Brain microvascular endothelial cell (primary cell): ENCODE results near the gene C11orf97.

Experiments
- DNase-seq: peaks from one replicate; pipeline ENCODE4 v3.0.0-alpha.2; 2020
- H3K27ac ChIP-seq: fragments of 250-450 bp; sonication (Bioruptor Pico); 2 replicates; pipeline ENCODE4 v1.5.1; 2020; ENCODE audit warnings: mild to moderate bottlenecking, moderate library complexity
- H3K27me3 ChIP-seq: fragments of 250-450 bp; sonication (Bioruptor Pico); replicated peaks from 2 replicates; pipeline ENCODE4 v1.5.1; 2020; ENCODE audit warnings: mild to moderate bottlenecking
- H3K36me3 ChIP-seq: fragments of 250-450 bp; sonication (Bioruptor Pico); replicated peaks from 2 replicates; pipeline ENCODE4 v1.5.1; 2020; ENCODE audit warnings: mild to moderate bottlenecking
- H3K4me3 ChIP-seq: 2 replicates; pipeline ENCODE4 v1.5.1; 2011; ENCODE audit warnings: low read depth, mild to moderate bottlenecking, control low read depth, low read length, moderate library complexity
- in situ Hi-C: cut with HindIII; loops from 2 replicates; pipeline ENCODE4 v1.10.0; 2017; ENCODE audit warnings: low sequenced_read_pairs, low pct_ligation_motif_present
- TF ChIP-seq, protein P1 (sequence below): IDR thresholded peaks from 2 replicates; pipeline ENCODE4 v1.5.1; 2011; ENCODE audit warnings: low read depth, mild to moderate bottlenecking, moderate library complexity, low read length, control low read depth, inconsistent platforms; ENCODE audit errors: missing control alignments

Gene C11orf97, protein sequence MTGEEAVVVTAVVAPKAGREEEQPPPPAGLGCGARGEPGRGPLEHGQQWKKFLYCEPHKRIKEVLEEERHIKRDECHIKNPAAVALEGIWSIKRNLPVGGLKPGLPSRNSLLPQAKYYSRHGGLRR

DNA sequence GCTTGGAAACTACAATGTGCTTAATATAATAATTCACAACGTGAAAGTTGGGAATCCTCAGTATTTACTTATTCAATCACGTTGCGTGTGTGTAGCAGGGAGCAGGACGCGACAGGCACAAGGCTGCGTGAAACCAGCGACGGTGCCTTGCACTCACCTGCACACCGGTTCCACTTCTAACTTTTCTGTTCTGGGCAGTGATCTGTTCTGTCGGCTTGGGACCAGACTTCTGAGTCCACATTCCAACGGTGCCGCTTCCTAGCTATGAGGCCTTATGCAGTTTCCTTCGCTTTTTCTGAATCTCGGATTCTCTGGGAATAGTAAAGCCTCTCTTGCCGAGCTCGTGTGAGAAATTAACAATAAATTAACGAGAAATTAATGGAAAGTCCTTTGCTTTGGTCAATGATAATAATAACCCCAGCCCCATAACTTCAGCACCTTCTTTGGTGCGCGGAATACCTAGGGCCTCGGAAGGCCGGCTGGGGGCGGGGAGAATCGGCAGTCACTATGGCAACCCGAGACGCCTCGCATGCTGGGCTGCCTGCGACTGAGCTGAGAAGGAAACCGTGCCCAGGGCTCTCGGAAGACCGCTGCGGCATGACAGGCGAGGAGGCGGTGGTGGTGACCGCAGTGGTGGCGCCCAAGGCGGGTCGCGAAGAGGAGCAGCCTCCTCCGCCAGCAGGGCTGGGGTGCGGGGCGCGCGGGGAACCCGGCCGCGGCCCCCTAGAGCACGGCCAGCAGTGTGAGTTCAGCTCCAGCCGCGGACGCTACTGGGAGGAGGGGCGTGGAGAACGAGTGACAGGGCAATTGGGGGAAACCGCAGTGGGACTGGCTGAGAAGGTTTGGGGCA, at the start of gene C11orf97:
TSS of gene C11orf97 (plus strand) at position 530 of the 850 bp plus-strand sequence. CDS start at position 598, 68 bp downstream.
- TF ChIP-seq, protein P1, sequence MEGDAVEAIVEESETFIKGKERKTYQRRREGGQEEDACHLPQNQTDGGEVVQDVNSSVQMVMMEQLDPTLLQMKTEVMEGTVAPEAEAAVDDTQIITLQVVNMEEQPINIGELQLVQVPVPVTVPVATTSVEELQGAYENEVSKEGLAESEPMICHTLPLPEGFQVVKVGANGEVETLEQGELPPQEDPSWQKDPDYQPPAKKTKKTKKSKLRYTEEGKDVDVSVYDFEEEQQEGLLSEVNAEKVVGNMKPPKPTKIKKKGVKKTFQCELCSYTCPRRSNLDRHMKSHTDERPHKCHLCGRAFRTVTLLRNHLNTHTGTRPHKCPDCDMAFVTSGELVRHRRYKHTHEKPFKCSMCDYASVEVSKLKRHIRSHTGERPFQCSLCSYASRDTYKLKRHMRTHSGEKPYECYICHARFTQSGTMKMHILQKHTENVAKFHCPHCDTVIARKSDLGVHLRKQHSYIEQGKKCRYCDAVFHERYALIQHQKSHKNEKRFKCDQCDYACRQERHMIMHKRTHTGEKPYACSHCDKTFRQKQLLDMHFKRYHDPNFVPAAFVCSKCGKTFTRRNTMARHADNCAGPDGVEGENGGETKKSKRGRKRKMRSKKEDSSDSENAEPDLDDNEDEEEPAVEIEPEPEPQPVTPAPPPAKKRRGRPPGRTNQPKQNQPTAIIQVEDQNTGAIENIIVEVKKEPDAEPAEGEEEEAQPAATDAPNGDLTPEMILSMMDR = no peak
- Histone ChIP-seq H3K4me3 (peak within 1 kb of the TSS; percentile 60), H3K27me3 (no peaks in the 10 kb centered on the region), H3K27ac (no peak within 1 kb of the TSS), H3K36me3 (no peaks in the 10 kb centered on the region)
- peak; percentile 45 for DNase-seq
- in situ Hi-C loops = no loop called here

DNA sequence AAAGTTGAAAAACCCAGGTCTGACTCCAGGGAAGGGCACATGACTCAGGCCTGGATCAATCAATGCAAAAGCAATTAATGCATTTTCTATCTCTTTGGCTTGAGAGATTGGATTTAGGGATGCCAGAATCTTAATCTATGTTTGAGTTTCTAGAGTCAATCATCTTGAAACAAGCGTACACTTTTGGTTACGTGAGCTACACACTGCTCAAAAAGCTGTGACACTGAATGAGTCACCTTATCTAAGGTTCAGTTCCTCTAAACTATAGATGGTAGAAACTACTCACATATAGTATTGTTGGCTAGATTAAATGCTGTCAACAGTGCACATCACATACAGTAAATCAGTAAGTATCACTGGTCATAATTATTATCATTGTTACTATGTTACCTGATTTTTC, 42.8 kb upstream of the C11orf97 start:
- no peaks in the 10 kb centered on the region for H3K36me3 ChIP-seq
- no peaks in the 10 kb centered on the region for H3K27me3 ChIP-seq
- no peak for DNase-seq
- TF ChIP-seq, protein P1 = no peak
- in situ Hi-C loops = no loop called here
- H3K27ac ChIP-seq = no peak overlapping the region
- H3K4me3 ChIP-seq = no peak overlapping the region

DNA sequence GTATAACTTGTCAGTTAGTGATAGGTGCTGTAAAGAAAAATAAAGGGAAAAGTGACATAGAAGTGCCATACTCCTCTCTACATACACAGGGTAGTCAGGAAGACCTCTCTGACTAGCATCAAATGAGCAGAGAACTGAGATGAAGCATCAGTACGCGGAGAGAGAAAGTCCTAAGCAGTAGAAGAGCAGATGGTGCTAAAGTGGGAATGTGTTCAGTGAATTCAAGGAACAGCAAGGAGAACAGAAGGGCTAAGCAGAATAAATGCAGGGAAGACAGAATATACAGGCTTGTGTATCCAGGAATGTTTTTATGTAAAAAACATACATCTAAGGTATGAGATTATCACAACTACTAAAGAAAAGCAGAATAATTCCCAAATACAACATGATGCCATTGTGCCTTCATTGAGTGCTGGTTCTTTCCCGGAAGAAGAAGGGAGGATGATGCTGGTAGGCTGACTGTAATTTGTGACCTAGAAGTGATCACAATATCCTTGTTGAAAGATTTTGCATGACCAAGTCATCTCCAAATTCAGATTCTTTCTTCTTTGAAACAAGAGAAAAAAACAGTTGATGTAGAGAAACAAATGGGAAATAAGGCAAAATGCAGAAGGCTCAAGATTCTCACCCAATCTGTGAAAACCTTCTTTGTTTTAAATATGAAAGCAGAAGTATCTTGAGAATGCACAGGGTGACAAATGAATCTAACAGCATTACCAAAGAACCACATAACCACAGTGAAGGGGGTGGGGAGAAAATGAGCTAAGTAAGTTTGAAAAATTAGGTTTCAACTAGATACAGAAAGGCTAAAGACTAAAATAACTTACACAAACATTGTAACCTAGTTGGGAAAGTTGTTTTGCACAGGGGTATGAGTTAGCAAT, 39.1 kb upstream of the C11orf97 start:
- in situ Hi-C loops = no loop called here
- Histone ChIP-seq H3K36me3 (no peaks in the 10 kb centered on the region), H3K4me3 (no peak overlapping the region), H3K27me3 (no peaks in the 10 kb centered on the region), H3K27ac (no peak overlapping the region)
- peak; percentile 11 for DNase-seq
- TF ChIP-seq, protein P1 = no peak

DNA sequence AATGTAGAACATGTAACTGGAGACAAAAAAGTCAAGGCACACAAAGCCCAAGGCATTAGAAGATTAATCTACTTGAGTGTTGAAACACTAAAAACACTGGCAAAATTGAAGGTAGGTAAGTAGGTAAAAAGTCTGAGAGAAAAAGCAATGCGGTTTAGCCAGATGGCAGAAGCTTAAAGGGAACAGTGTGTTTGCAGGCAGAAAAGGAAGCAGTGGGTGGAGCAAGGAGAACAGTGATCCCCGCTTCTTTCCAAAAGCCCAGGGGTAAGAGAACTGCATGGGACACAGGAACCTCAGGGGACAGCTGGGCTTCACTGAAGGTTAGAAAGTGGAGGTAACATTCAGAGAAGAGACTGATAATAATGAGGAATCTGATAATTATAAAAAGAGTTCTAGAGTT, 34.6 kb upstream of the C11orf97 start:
- TF ChIP-seq, protein P1 = no peak
- DNase-seq = no peak
- H3K36me3 ChIP-seq = peaks cover 5% of the 10 kb centered on the region
- no peaks in the 10 kb centered on the region for H3K27me3 ChIP-seq
- H3K4me3 ChIP-seq = no peak overlapping the region
- H3K27ac ChIP-seq = no peak overlapping the region
- in situ Hi-C loops = no loop called here

DNA sequence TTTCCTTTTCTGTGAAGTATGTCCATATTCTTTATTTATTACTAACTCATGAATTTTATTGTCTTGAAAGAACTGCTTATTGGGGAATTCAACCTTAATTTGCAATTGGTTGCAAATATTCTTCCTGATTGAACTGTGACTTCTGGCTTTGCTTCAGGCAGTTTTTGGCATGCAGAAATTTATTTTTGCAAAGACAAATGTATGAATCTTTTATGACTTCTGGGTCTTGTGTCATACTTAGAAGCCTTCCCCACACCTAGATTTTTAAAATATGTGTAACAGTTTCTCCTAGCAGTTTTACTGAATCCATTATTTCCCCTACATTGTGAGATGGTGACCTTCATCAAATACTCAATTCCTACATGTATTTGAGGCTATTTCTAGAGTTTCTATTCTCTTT, 30.9 kb upstream of the C11orf97 start:
- DNase-seq = no peak
- Histone ChIP-seq H3K27me3 (no peaks in the 10 kb centered on the region), H3K4me3 (no peak overlapping the region), H3K36me3 (peaks cover 11% of the 10 kb centered on the region), H3K27ac (no peak overlapping the region)
- TF ChIP-seq, protein P1 = no peak
- in situ Hi-C loops = no loop called here
